Inferior parietal cortex (tissue), 1 donor: ENCODE results near the gene PCDH19.
"Not testable (repeated sequence)": the region's sequence is repeated elsewhere in the genome, so short reads cannot be mapped to it uniquely, and the experiment has no call there.

Experiments used
- DNase-seq: peaks from one replicate; pipeline ENCODE4 v3.0.0-alpha.2; 2016; ENCODE audit errors: extremely low spot score

Gene PCDH19, protein sequence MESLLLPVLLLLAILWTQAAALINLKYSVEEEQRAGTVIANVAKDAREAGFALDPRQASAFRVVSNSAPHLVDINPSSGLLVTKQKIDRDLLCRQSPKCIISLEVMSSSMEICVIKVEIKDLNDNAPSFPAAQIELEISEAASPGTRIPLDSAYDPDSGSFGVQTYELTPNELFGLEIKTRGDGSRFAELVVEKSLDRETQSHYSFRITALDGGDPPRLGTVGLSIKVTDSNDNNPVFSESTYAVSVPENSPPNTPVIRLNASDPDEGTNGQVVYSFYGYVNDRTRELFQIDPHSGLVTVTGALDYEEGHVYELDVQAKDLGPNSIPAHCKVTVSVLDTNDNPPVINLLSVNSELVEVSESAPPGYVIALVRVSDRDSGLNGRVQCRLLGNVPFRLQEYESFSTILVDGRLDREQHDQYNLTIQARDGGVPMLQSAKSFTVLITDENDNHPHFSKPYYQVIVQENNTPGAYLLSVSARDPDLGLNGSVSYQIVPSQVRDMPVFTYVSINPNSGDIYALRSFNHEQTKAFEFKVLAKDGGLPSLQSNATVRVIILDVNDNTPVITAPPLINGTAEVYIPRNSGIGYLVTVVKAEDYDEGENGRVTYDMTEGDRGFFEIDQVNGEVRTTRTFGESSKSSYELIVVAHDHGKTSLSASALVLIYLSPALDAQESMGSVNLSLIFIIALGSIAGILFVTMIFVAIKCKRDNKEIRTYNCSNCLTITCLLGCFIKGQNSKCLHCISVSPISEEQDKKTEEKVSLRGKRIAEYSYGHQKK (N-terminal part only)

GRCh38 chrX:100409610-100410590 lies at the start of gene PCDH19:
TSS of gene PCDH19 (minus strand) at chrX:100410273. CDS start at chrX:100408597, 1,676 bp downstream.
- peak; percentile 22 for DNase-seq

DNA sequence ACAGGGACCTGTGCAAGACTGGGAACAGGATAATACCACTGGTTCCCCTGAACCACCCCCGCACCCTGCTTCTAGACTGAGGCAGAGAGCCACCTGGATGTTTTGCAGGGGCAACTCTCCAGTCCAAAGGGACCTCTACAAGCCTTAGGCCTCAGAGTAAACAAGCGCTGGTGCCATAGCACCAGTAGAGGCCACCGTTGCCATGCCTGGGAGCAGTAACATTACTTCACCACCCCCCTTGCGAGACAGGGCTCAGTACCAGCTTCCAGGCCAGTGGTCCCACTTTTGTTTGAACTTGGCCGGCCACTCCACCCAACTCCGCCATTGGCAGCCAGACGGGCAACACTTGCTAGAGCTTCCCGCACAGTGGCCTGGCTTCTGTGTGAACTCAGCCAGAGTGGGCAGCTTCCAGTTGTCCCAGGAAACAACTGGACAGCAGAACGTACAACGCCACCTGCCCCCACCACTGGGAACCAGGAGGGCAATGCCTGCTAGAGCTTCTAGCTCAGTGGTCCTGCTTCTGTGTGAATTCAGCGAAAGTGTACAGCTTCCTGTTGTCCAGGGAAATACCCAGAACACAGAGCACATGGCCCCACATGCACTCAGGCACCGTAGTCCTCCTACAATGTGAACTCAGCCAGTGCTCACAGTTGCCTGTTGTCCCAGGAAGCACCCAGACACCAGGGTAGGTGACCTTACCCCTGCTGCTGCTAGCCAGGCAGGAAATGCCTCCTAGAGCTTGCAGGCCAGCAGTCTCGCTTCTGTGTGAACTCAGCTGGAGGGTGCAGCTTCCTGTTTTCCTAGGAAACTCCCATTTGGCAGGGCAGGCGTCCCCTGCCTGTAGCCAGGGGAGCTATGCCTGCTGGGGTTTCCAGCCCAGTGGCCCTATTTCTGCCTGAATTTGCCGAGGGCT lies 39.9 kb upstream of the PCDH19 start:
- no peak for DNase-seq

- peak; percentile 17 for DNase-seq
Measured at GRCh38 chrX:100447655-100448397, 37.8 kb upstream of the PCDH19 start.

GRCh38 chrX:100445593-100445992 lies 35.5 kb upstream of the PCDH19 start:
- DNase-seq = no peak

GRCh38 chrX:100441321-100441720 lies 31.2 kb upstream of the PCDH19 start:
- DNase-seq = not testable (repeated sequence)

DNA sequence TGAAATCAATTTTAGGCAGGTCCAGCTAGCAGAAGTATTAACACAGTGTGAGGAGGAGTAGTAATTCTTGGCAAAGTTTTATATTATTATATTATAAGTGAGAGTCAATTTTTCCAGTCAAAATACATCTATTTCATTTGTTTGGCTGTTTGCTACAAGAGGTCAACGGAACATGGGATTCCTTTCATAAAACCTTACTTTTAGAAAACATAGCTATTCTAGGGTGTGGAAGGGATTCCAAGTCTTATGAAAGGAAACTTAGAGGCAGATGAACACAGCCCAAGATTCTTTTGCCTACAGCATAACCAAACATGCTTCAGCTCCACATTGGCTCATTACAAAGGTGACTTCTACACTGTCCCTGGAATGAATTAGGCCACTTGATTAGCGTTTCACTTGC lies 29.9 kb upstream of the PCDH19 start:
- no peak for DNase-seq

GRCh38 chrX:100435726-100436125 lies 25.7 kb upstream of the PCDH19 start:
- no peak for DNase-seq

DNA sequence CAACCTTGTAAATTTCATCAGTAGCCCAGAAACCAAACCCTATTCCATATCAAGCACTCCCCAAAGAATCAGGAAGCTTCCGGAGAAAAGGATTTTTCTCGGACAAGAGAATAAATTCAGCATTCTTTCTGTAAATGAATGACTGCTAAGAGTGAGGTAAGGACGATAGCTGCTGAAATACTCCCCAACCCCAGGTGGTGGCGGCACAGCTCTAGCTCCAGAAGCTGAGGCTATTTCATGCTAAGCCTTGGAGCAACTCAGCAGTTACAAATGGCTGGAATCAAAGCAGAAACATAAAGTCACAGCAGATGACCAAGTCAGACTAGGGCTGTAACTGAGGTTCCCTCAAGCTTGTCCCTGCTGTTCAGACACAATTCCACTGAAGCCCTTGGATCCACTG lies 13.9 kb upstream of the PCDH19 start:
- DNase-seq = no peak

- DNase-seq = no peak
Measured at GRCh38 chrX:100418556-100418955, 8.5 kb upstream of the PCDH19 start.

GRCh38 chrX:100417681-100418080 lies 7.6 kb upstream of the PCDH19 start:
- DNase-seq = no peak

GRCh38 chrX:100413229-100413628 lies 3.2 kb upstream of the PCDH19 start:
- peak; percentile 70 for DNase-seq

DNA sequence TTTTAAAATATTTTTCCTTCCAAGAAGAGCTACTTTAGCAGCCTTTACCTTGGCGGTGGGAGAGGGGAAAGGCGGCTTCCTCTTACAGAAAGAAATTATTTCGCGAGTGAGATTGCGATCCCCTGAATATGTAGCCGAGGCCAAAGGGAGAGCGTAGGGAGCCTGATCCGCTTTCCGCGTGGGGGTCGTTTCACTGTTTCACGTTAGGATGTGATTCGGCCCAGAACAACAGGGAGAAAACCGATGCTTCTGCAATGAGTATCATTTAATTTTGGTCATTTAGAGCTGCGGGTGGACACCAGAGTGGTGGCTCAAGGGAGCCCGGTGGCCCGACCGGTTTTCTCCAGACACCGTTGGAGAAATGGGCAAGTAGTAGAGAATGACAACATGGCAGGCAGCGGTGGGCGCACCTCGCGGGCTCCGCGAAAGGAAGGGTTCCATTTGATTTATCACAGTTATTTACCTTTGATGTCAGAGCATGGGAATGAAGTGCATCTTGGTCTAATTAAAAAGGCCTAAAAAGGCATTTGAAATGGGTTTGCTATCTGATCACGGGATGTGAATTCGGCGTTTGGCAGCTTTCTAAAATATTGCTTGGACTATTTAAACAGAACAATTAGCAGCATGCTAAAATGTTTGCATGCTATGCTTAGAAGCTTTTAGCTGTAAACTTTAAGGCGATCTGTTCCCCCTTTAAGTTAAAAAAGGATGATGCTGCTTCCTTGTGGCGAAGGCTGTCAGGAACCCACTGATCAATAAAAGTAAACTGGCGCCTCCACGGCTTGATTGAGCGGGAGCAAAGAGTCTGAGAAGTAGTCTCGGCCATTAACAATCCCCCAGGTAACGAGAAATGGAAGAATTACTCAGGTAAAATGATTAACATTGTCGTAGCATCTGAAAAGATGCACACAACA lies 2.0 kb upstream of the PCDH19 start:
- DNase-seq = no peak

GRCh38 chrX:100410901-100411801 lies 1.1 kb upstream of the PCDH19 start:
- DNase-seq = no peak

DNA sequence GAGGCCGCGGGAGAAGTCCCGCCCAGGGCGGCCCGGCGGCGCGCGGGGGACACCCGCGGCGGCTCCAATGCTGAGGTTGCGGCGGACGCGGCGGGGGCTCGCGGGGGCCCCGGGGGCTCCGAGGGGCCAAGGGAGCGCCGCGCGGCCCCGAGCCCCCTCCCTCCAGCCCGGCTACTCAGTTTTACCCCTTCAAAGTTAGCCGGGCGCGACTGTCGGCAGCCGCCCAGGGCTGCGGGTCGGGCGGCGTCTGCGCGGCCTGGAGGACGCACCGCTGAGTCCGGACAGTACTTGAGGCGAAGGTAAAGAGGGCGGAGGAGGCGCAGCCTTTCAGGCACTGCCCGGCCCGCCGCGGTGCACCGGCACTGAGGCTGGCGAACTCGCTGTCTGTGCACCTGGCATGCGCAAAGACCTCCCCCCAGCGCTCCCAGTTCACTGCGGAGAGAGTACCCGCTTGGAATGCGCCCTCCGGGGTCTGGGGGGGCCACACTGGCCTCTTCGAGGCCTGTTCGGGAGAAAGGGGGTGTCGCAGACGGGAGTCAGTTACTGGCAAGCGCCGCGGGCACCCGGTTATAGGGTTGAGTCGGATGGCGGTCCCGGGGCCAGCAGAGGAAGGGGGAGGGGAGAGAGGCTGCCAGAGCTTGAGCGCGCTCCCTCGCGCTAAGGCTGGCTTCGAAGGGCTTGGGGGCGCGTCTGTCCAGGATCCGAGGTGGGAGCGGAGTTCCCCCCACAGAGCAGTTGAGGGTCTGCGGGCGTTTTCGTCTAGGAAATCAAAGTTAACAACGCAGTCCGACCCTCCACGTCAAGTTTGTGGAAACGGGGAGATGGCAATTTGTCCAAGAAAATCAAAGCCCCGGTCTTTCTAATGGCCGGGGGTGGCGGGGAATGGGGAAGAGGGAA lies 1.1 kb downstream of the PCDH19 start:
- DNase-seq = no peak

DNA sequence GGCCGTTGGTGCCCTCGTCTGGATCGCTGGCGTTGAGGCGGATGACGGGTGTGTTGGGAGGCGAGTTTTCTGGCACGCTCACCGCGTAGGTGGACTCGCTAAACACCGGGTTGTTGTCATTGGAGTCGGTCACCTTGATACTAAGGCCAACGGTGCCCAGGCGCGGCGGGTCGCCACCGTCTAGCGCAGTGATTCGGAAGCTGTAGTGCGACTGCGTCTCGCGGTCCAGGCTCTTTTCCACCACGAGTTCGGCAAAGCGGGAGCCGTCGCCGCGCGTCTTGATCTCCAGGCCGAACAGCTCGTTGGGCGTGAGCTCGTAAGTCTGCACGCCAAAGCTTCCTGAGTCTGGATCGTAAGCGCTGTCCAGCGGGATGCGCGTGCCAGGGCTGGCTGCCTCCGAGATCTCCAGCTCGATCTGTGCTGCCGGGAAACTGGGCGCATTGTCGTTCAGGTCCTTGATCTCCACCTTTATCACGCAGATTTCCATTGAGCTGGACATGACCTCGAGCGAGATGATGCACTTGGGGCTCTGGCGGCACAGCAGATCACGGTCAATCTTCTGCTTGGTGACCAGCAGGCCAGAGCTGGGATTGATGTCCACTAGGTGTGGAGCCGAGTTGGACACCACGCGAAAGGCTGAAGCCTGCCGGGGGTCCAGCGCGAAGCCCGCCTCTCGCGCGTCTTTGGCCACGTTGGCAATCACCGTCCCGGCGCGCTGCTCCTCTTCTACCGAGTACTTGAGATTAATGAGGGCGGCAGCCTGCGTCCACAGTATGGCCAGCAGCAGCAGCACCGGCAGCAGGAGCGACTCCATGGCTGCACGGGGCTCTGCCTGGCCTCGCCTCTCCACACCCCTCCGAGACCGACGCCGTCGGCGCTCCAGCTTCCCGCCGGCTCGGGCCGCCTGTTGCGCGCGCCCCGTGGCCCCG lies 2.0 kb downstream of the PCDH19 start:
- no peak for DNase-seq
